NT2/D1 (cell line): ENCODE measurements around the gene STOX1.

Experiments
- SUZ12 ChIP-seq: IDR thresholded peaks from 2 replicates; pipeline ENCODE4 v1.6.1; 2011; ENCODE audit not compliant: insufficient read length, insufficient read depth; ENCODE audit errors: extremely low read depth
- ZNF274 ChIP-seq: IDR thresholded peaks from 2 replicates; pipeline ENCODE4 v1.6.1; 2011; ENCODE audit warnings: mild to moderate bottlenecking, low read depth, low read length

GRCh38 chr10:68829952-68830351 is 2.6 kb downstream of the STOX1 start:
- TF ChIP-seq SUZ12 (no peak), ZNF274 (no peak)
